Activated CD8-positive, alpha-beta memory T cell treated with anti-CD3 and anti-CD28 coated beads, Interleukin-2, amount 50 U/mL, for 48 hours (primary cell): Measurements from ENCODE around the gene EMILIN3.

Source experiments
- DNase-seq: peaks from one replicate; pipeline ENCODE4 v3.0.0-alpha.2; 2020

The EMILIN3 gene

DNA sequence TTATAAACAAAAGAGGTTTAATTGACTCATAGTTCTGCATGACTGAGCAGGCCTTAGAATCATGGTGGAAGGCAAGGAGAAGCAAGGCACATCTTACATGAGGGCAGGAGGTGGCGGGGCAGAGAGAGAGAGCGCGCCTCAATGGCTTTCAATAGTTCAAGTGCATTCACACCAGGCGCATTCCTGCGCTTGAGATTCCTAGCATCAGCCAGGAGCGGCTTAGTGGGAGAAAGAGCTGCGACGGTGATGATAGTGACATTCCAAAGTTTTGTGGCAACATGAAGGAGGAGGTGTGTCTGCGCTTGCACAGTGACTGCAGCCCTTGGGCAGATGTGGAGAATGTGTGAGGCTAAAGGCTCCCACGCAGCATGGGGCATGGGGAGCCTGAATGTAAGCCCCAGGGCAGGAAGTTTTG is 25.0 kb upstream of the EMILIN3 start:
- DNase-seq, result no peak

DNA sequence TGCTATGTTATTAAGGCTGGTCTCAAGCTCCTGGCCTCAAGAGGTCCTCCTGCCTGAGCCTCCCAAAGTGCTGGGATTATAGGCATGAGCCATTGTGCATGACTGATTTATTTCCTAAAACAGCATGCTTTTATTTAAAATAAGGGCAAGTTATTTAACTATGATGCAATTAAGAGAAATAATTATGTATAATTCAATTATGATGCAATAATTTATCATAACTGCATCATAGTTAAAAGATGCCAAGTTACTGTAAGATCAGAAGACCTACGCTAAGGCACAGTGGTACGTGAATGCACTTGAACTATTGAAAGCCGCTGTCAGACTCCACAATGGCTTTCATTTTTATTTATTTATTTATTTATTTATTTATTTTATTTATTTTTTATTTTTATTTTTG is 24.3 kb upstream of the EMILIN3 start:
- DNase-seq, result no peak

DNA sequence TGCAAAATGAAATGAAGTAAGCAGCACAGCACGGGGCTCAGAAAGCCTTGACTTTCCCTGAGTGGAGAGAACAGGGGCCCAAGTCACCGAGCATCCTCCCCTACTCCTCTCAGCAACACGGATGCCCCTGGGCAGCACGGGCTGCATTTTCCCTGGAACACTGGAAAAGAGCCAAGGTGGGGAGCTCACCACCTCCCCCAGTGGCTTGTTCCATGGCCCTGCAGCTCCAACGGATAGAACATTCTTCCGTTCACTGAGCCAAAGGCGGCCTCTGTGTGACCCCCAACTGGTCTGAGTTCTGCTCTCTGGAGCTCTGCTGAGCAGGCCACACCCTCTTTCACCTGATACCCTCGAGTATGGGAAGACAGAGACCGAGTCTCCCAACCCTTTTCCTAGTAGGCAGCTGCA is 20.8 kb upstream of the EMILIN3 start:
- DNase-seq, result no peak

DNA sequence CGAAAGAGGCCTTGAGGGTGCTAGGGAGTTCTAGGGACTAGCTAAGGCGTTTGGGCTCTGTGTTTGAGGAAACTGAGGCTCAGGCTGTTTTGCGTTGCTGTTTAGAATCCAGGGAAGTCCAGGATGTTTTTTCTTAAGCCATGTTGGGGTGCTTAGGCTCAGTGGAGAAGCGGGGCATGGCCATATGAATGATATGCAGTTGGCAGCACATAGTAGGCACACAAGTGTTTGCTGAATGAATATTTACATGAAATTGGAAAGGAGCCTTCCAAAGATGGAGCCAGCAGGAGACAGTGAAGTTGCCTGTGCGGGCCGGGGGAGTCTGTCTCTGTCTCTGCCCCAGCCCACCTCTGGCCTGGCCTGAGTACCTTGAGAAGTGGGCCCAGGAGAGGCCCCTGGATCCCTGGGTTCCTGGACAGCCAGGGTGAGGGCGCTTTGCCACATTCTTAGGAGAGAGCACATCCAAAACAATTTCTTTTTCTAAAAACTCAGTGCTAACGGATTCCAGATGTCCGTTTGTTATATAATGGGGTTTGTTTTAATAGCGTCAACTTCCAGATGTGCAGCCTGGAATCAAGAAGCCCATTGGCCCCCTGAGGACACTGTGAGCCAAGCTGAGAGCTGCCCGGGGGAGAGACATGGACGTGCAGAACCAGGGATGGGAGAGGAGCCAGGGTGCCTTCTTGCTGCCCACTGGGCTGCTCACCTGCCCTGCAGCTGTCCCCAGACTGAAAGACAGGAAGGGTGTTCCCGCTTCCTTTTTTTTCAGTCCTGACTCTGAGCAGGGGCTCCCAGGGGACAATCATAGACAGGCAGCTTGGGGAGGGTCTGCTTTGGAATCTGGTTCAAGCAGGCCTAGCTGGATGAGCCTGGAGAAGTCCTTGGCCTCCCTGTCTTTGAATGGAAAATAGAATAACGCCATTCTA is 20.1 kb upstream of the EMILIN3 start:
- no peak for DNase-seq

DNA sequence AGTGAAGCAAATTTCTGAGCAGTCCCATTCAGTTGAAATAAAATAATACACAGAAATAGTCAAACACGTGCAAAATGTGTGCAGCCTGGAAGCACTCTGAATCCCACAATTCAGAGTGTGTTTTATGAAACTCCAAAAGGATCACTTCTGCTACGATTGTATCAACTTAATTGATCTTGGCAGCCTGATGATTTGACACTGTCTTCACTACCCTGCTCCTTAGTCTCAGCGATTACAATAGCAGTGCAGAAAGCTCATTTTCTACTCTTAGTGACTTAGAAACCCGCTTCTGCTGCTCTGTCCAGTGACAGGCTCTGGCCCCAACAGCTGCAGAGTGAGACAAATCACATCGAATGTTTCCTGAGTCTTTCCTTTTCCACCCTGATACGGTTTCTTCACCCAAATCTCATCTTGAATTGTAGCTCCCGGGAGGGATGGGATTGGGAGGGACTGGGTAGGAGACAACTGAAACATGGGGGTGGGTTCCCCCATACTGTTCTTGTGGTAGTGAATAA is 16.2 kb upstream of the EMILIN3 start:
- DNase-seq, result no peak

DNA sequence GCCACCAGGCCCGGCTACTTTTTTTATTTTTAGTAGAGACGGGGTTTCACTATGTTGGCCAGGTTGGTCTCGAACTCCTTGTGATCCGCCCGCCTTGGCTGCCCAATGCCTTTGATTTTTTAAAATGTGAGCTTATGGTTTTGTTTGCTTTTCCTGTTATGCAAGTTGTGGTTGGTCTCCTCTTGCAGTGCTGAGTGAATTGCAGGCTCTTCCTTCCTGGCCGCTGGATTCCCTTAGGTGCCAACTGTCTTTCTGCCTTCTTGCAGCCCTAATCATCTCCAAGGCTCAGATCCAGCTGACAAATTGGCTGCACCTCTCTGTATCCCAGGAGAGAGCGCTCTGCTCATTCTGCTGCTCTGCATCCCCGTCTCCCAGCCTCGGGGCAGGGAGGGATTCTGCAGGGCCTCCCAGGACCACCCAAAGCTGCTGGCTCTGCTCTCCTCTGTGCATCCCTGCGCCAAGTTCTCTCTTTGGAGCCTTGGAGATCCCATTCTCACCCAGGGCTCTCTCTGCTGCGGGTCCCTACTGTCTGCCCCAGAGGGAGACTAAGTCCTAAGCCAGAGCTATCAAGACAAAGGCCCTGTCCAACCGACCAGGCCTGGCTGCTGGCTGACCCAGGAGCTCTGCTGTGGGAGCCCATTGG is 14.1 kb upstream of the EMILIN3 start:
- no peak for DNase-seq

DNA sequence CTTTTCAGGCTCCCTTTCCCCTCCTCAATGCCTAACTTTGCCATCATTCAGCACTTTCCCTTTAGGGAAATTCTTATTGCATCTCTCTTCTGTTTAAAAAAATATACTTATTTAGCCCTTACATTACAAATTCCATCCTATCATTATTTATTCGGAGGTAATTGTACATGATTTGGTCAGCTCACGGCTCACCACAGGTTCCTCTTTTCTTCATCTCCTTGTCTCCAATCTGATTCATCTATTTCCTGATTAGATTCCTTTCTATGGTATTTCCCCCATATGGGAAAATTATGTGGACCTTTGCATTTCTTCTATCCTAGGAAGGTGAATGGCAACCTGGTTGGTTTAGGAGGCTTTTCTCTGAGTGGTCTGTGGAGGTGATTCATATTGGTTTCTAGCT is 12.9 kb upstream of the EMILIN3 start:
- DNase-seq, result no peak

DNA sequence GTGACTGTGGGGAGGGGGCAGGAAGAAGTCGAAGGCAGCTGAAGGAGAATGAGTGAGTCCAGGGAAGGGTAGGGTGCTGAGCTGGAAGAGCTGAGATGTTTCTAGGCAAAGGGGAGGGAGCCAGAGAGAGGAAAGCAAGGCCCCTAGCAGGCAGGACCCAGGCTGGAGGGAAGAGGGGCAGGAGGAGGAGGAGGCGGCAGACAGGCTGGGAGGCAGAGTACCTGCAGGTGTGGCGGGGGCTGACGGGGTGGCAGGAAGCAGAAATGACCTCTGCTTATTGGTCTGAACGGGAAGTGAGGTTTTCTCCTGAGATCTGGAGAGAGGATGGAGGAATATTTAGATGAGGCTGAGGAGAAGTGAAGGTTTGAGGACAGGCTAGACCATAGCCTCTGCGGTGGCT is 10.7 kb upstream of the EMILIN3 start:
- DNase-seq, result no peak

DNA sequence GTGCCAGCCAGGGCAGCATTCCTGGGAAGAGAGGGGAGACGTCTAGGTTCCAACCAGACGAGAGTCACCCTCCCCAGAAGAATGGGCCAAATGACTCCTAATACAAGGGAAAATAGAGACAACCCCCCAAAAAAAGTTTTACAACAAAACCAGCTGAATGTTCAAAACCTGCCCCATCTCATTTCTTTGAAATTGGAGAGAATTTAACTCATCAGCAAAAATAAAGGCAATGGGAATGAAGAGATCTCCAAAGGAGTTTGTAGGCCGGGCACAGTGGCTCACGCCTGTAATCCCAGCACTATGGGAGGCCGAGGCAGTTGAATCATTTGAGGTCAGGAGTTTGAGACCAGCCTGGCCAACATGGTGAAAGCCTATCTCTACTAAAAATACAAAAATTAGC is 9.7 kb upstream of the EMILIN3 start:
- DNase-seq, result no peak

DNA sequence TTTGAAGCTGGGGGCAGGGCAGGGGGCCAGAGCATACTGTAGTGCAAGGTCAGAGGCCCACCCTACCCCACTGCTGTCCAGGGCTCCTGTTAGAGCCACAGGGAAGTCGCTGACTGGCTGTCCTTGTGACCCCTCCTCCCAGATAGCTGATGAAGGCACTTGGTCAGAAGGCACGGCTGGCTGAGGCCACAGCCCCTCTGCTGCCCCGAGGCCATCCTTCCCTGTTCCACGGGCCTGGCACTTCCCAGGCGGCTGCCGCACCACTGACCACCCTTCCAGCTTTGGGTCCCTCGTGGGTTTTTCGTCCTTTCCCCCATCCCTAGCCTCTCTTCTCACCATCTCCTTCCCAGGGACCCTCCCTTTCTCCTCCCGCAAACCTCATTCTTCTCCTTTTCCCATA is 9.2 kb upstream of the EMILIN3 start:
- no peak for DNase-seq

DNA sequence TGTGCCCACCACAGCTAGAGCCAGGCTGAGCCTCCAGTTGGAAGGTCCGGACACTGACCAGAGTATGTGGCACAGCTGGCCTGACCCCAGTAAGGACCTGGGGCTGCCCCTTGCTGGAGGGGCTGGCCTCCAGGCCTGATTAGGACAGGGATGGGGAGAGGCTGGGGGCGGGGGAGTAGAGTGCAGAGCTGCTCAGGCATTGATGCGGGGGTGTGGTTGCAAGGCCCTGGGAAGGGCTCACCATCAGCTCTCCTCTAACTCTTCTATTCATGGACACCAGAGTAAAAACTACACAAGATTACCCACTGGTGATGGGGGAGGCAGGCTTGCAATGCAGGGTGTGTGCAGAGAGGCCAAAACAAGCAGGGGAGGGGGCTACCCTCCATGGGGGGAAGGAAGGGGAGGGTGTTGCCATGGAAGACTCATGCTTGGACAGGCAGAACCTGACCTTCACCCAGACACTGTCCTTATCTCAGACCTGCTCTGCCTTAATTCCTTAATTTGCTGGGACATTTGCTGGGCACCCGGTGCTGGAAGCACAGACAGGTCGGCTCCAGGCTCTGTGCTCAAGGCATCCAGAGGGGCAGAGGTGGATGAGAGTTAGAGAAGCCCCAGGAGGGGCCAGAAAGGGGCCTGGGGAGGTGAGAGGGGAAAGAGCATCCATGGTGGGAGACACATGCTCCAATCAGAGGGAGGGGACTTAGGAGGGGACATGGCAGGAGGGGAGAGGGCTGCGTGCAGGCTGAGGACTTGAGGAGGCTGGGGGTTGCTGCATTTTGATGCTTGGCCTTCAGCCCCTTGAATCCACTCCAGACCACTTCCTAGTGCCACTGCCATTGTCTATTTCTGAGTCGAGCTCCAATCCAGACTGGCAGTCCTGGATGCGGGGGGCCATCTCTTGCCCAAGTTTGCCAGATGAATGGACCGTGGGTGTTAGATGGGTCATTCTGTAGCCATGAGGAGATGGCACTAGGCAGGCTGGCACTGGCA is 7.6 kb upstream of the EMILIN3 start:
- DNase-seq, result no peak

DNA sequence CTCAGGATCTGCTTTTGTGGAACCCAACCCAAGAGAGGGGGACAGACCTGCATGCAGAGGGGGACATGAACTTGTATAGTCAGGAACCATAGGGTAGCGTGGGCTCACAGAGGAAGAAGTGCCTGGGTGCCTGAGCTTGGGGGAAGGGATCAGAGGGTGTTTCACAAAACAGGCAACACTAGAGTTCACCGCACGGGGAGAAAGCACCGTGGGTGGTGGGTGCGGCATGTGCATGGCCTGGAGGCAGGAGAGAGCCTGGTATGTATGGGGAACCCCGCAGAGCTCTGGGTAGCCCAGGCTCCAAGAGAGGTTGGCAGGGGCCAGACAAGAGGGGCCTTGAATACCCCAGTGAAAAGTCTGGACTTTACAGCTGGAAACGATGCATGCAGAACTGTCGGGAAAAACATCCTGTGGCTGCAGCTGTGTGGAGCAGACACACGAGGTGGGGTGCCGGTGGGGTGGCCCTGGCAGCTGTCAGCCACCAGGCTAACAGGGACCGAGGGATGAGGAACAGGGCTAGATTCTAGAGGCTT is 6.7 kb upstream of the EMILIN3 start:
- DNase-seq, result no peak

DNA sequence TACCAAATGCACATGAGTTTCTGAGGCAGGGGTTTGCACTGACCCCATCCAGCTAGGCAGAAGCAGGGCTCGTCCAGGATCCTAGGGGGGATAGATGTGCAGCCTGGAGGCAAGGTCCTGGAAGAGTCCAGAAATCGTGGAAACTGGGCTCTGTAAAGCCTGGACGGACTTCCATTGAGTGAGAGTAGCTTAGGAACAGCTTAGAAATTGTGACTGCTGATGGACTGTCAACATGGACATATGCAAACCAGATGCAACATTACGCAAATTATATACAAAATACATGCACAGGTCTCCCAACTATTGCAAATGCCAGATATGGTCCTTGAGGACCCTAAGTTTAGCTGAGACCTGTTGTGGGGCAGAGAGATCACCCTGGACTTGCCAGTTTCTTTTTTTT is 4.8 kb upstream of the EMILIN3 start:
- DNase-seq, result no peak

DNA sequence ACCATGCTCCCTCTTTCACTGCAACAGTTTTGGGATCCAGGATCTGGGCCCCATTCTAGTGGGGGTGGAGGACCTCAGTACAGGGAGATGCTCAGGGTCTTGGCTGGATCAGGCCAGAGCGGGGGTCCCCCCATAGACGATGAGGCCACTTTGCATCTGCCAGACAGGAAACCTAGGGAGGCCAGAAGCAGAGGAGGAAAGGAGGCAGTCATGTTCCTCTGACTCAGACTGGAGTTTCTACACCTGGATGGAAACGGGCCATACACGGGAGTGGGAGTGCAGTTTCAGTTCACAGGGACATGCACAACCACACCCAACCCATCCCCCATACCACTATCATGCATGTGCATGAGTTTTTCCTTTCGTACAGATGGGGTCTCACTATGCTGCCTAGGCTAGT is 3.6 kb upstream of the EMILIN3 start:
- no peak for DNase-seq

DNA sequence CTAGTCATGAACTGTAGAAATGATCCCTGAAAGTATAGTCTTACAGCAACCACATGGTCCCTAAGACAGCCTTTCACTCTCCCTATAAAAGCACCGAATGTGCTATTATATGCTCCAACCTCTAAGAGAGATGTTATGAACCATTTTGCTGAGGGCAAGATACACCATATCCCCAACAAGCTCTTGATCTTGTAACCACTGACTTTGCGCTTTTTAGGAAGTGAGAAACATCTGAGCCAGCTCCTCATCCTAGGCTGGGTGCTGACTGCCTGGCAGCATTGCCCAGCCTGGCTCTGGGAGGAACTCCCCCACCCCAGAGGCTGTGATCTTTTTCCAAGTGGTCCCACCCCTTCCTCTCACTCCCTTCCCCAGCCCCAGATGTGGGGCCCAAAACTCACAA is 3.1 kb upstream of the EMILIN3 start:
- DNase-seq, result no peak

DNA sequence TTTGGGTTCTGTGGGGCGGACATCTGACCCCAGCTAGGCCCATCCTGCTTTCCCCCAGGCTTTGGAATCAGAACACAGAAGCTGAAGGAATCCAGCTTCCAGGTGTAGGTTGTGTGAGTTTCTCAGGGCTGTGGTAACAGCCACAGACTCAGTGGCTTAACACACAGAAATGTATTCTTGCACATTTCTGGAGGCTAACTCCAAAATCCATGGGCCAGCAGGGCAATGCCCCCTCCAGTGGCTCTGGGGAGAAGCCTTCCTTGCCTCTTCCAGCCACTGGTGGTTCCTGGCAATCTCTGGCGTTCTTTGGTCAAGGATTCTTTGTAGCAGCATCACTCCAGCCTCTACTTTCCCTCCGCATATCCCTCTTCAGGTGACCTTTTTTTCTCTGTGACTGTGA is 1.3 kb upstream of the EMILIN3 start:
- DNase-seq, result no peak

DNA sequence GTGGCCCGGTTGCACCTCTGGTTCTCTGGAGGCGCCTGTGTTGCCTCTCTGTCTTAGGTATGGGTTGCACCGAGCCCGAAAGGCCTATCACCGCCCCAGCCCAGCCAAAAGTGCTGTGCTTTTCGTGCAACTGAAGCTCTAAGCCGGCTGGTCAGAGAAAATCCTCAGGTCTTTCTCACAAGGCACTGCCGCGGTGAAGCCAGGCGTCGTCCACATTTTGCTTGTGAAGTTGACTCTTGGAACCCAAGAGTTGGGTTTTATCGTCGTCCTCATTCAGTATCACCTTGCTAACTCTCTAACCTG is 726 bp upstream of the EMILIN3 start:
- DNase-seq, result no peak

DNA sequence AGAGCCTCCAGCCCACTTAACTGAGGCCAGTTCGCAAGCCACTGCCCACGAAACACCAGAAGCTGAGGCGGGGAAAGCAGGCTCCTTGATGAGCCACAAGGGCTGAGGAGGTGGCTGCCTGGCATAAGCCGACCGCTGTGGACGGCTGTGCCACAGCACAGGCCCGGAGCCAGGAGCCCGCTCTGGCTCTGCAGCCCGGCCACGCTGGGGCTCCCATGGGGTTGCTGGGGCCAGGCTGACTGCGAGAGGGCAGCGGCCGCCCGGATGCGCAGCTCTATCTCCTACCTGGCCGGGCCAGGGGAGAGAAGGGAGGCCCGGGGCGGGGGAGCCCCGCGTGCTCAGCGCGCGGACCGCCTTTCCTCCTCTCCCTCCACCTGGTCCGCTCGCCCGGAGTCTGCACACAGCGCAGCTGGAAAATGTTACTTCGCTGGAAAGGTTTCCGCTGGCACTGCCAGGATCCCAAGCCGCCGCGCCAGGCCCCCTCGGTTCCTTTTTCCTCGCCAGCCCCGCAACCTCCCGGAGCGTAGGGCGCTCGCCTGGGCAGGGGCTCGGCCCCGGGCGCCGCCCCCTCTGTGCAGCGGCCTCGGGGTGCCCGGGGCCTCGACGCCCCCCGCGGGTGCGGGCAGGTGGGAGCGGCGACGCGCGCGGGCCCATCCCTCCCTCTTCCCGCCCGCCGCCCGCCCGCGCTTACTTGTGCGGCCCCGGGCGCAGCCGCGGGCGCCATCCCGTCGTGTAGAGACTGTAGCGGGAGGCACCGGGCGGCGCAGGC is 657 bp downstream of the EMILIN3 start:
- DNase-seq, result no peak

DNA sequence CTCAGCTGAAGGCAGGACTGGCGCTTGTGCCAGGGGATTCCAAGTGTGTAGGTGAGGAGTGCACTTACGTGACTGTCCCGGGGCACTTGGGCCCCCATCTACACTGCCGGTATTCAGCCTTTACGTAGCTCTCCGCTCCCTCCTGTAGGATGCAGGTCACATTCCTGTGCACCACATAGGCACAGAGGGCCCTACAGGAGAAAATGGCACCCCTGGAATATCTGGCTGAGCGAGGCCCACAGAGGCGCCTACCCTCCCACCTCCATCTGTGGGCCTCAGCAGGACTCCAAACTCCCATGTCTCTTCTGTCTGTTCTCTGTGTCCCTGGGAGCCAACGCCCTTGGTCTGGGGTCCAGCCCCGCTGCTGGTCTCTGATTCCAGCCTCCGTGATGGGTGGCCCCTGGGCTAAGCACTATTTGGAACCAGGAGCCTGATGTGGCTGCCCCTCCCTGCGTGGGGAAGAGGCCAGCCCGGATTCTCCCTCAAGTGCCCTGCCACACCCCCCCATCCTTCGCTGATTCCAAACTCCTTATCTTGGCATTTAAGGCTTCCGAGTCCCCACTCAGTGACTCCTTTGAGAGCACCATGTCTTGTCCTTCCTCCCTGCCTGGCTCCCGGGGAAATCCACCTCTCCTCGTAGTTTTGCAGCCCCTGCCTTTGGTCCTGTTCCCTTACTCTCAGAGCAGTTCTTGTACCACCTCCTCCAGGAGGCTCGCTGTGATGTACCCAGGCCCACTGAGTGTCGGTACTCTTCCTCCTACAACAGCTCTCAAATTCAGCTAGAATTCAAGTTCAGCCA is 1.5 kb downstream of the EMILIN3 start:
- DNase-seq, result no peak

DNA sequence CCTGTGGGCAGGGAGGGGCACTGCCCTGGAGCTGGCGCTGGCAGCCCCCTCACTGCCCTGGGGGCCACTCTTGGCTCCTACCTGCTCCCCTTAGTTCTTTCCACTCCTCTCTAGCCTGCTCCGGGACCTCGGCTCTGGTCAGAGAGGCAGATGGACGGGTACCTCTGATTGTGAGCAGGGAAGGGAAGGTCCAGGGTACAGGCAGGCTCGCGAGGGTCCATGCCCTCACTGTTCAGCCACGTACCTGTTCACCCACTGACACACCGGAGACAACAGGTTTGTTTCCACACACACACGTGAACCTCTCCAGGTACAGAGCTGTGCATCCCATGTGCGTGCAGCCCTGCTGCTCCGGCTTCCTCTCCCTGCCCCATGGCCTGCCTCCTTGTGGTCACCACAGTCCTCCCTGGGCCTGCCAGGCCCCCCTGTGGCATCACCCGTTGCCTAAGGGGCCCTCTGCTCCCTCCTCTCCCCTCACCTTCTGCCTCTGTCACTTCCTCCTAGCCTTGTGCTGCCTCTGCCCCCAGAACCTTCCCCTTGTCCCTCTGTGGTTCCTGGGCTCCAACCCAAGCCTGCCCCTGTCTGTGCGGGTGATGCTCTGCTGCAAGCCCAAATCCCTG is 2.3 kb downstream of the EMILIN3 start:
- no peak for DNase-seq

DNA sequence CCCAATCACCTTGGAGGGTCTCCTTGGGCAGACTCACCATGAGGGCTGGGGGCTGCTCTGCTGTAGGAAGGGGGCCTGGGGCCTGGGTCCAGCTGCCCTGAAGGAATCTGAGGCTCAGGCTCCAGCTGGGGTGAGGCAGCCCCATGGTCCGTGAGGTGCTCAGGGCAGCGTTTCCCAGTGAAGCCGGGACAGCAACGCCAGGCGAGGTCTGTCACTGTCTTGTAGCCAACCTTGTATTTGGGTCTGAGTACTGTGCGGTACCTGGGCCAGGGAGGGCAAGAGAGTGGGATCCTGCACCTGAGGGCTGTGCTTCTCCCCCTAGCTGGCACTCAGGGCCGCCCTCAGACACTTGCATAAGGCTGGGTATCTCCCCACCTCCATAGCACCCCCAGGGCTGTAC is 3.0 kb downstream of the EMILIN3 start:
- DNase-seq, result no peak
